ACC112 (cell line): ENCODE results near the gene IL17RB.

ENCODE experiments used
- H2AFZ ChIP-seq: fragments of 200-600 bp; sonication (generic); one replicate; pipeline ENCODE4 v1.6.0; 2017; ENCODE audit warnings: antibody characterized with exemption, low read length; ENCODE audit not compliant: unreplicated experiment
- H3K27ac ChIP-seq: fragments of 200-600 bp; sonication (generic); 2 replicates; pipeline ENCODE4 v1.5.1; 2014; ENCODE audit warnings: low read depth, mild to moderate bottlenecking, antibody characterized with exemption, low read length, moderate library complexity
- H3K27me3 ChIP-seq: fragments of 200-600 bp; sonication (generic); 2 replicates; pipeline ENCODE4 v1.6.1; 2014; ENCODE audit warnings: mild to moderate bottlenecking, antibody characterized with exemption, low read length, moderate library complexity, mixed read lengths; ENCODE audit not compliant: insufficient read depth
- H3K36me3 ChIP-seq: fragments of 200-600 bp; sonication (generic); 2 replicates; pipeline ENCODE4 v1.6.1; 2016; ENCODE audit warnings: mild to moderate bottlenecking, antibody characterized with exemption, low read length, moderate library complexity, mixed read lengths; ENCODE audit not compliant: insufficient read depth
- H3K4me1 ChIP-seq: fragments of 200-600 bp; sonication (generic); one replicate; pipeline ENCODE4 v1.6.1; 2016; ENCODE audit warnings: low read length, mixed read lengths; ENCODE audit not compliant: insufficient read depth, unreplicated experiment, control insufficient read depth
- H3K4me3 ChIP-seq: fragments of 200-600 bp; sonication (generic); 2 replicates; pipeline ENCODE4 v1.5.1; 2014; ENCODE audit warnings: mild to moderate bottlenecking, low read depth, low read length
- H3K79me2 ChIP-seq: fragments of 200-600 bp; sonication (generic); one replicate; pipeline ENCODE4 v1.6.0; 2016; ENCODE audit warnings: low read length; ENCODE audit not compliant: control insufficient read depth, unreplicated experiment, insufficient read depth

The IL17RB gene

GRCh38 chr3:53844262-53845102 is 1.9 kb upstream of the IL17RB start:
- H3K27ac ChIP-seq = no peak overlapping the region
- no peak overlapping the region for H2AFZ ChIP-seq
- H3K36me3 ChIP-seq = no peaks in the 10 kb centered on the region
- H3K4me1 ChIP-seq = no peaks in the 10 kb centered on the region
- H3K27me3 ChIP-seq = peaks cover 56% of the 10 kb centered on the region
- H3K4me3 ChIP-seq = no peak overlapping the region
- H3K79me2 ChIP-seq = no peaks in the 10 kb centered on the region

GRCh38 chr3:53845103-53845880 is 1.1 kb upstream of the IL17RB start:
- H2AFZ ChIP-seq = peak overlapping the region; percentile 82
- H3K4me1 ChIP-seq = no peaks in the 10 kb centered on the region
- peak overlapping the region; percentile 87 for H3K4me3 ChIP-seq
- H3K36me3 ChIP-seq = no peaks in the 10 kb centered on the region
- H3K27me3 ChIP-seq = peaks cover 56% of the 10 kb centered on the region
- H3K27ac ChIP-seq = no peak overlapping the region
- H3K79me2 ChIP-seq = no peaks in the 10 kb centered on the region

GRCh38 chr3:53845881-53846133 is 561 bp upstream of the IL17RB start:
- H3K27ac ChIP-seq = no peak overlapping the region
- peak overlapping the region; percentile 87 for H3K4me3 ChIP-seq
- no peaks in the 10 kb centered on the region for H3K36me3 ChIP-seq
- H2AFZ ChIP-seq = peak overlapping the region; percentile 82
- no peaks in the 10 kb centered on the region for H3K79me2 ChIP-seq
- peaks cover 56% of the 10 kb centered on the region for H3K27me3 ChIP-seq
- no peaks in the 10 kb centered on the region for H3K4me1 ChIP-seq

- Histone ChIP-seq H3K27ac (no peak overlapping the region), H3K27me3 (peaks cover 56% of the 10 kb centered on the region), H3K79me2 (no peaks in the 10 kb centered on the region), H3K4me1 (no peaks in the 10 kb centered on the region), H3K4me3 (peak overlapping the region; percentile 87; the same call in 1 of the 2 replicates), H2AFZ (no peak overlapping the region), H3K36me3 (no peaks in the 10 kb centered on the region)
Measured at GRCh38 chr3:53846851-53847155, 435 bp downstream of the IL17RB start.

- Histone ChIP-seq H3K4me3 (no peak overlapping the region), H3K79me2 (no peaks in the 10 kb centered on the region), H3K27me3 (peaks cover 57% of the 10 kb centered on the region), H3K36me3 (no peaks in the 10 kb centered on the region), H2AFZ (no peak overlapping the region), H3K4me1 (no peaks in the 10 kb centered on the region), H3K27ac (no peak overlapping the region)
Measured at GRCh38 chr3:53849916-53850315, 3.5 kb downstream of the IL17RB start.

GRCh38 chr3:53850895-53851294 is 4.5 kb downstream of the IL17RB start:
- Histone ChIP-seq H2AFZ (no peak overlapping the region), H3K79me2 (no peaks in the 10 kb centered on the region), H3K27me3 (peaks cover 55% of the 10 kb centered on the region), H3K36me3 (no peaks in the 10 kb centered on the region), H3K27ac (no peak overlapping the region), H3K4me1 (no peaks in the 10 kb centered on the region), H3K4me3 (no peak overlapping the region)

GRCh38 chr3:53856964-53857363 is 10.6 kb downstream of the IL17RB start:
- Histone ChIP-seq H3K4me3 (no peak overlapping the region), H3K4me1 (no peaks in the 10 kb centered on the region), H2AFZ (no peak overlapping the region), H3K79me2 (no peaks in the 10 kb centered on the region), H3K36me3 (0 out of 2 replicates have a peak, but pooled peaks cover 6% of the 10 kb centered on the region), H3K27ac (no peak overlapping the region), H3K27me3 (peaks cover 27% of the 10 kb centered on the region)

- Histone ChIP-seq H3K27ac (no peak overlapping the region), H3K36me3 (peaks cover 7% of the 10 kb centered on the region), H3K4me1 (no peaks in the 10 kb centered on the region), H3K4me3 (no peak overlapping the region), H2AFZ (no peak overlapping the region), H3K79me2 (no peaks in the 10 kb centered on the region), H3K27me3 (peaks cover 17% of the 10 kb centered on the region)
Measured at GRCh38 chr3:53858096-53858741, 11.9 kb downstream of the IL17RB start.

GRCh38 chr3:53859178-53859577 is 12.8 kb downstream of the IL17RB start:
- Histone ChIP-seq H3K4me3 (no peak overlapping the region), H3K4me1 (no peaks in the 10 kb centered on the region), H3K79me2 (no peaks in the 10 kb centered on the region), H3K27ac (no peak overlapping the region), H3K36me3 (peaks cover 9% of the 10 kb centered on the region), H2AFZ (no peak overlapping the region), H3K27me3 (peaks cover 15% of the 10 kb centered on the region)

- H2AFZ ChIP-seq = no peak overlapping the region
- peaks cover 9% of the 10 kb centered on the region for H3K27me3 ChIP-seq
- no peaks in the 10 kb centered on the region for H3K79me2 ChIP-seq
- H3K4me3 ChIP-seq = no peak overlapping the region
- no peaks in the 10 kb centered on the region for H3K4me1 ChIP-seq
- H3K27ac ChIP-seq = no peak overlapping the region
- H3K36me3 ChIP-seq = peaks cover 16% of the 10 kb centered on the region
Measured at GRCh38 chr3:53860196-53860595, 13.8 kb downstream of the IL17RB start.
